ENCODE measurements around the gene TAF7L. TPM values are rescaled to one million over a fixed set of nuclear protein-coding genes. Genes with fewer than 3 reads are reported as not detected.

The TAF7L gene
- total RNA-seq, 1 experiment from 2014 or later, result not detected

DNA sequence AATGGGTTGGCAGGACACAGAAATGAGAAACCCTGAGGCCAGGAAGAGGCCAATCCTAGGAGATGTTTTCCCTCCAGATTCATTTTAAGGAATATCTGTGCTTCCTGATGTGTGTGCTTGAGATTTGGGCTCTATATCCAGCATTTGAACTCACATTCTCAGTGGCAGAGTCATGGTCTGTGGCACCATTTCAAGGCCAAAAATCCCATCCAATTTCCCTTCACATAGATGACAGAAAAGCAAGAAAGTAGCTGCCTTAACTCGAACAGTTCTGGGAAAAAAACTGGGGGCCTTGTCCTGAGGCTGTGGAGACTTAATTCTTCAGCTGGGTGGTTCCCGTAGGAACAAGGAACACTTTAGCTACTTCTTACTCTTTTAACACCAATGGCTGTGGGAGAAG, 27.4 kb downstream of the TAF7L start:
- Histone ChIP-seq H3K27ac (ENCODE audit: low read length) (no peak overlapping the region), H3K27me3 (ENCODE audit: low read length) (no peaks in the 10 kb centered on the region), H4K20me1 (ENCODE audit: low read length) (no peaks in the 10 kb centered on the region), H3K9me3 (ENCODE audit: low read length) (no peaks in the 10 kb centered on the region), H3K9ac (ENCODE audit: low read length) (no peak overlapping the region), H3K4me2 (ENCODE audit: low read length) (no peak overlapping the region), H2AFZ (ENCODE audit: low read length) (no peak overlapping the region), H3K36me3 (ENCODE audit: low read depth, low read length) (no peaks in the 10 kb centered on the region), H3K4me1 (ENCODE audit: insufficient read depth, low read length) (peaks cover 10% of the 10 kb centered on the region; the same call in 1 of the 2 replicates), H3K79me2 (ENCODE audit: low read length) (no peaks in the 10 kb centered on the region), H3K4me3 (ENCODE audit: low read length) (no peak overlapping the region), H3F3A (ENCODE audit: low read length, unreplicated experiment) (no peaks in the 10 kb centered on the region), H3K9me2 (replicated peaks; ENCODE audit: low read length) (no peaks in the 10 kb centered on the region)
- no peak for TF ChIP-seq EZH2phosphoT487 (IDR thresholded peaks at IDR 0.05; ENCODE audit: borderline replicate concordance, low read length)
- TF ChIP-seq, protein P1, sequence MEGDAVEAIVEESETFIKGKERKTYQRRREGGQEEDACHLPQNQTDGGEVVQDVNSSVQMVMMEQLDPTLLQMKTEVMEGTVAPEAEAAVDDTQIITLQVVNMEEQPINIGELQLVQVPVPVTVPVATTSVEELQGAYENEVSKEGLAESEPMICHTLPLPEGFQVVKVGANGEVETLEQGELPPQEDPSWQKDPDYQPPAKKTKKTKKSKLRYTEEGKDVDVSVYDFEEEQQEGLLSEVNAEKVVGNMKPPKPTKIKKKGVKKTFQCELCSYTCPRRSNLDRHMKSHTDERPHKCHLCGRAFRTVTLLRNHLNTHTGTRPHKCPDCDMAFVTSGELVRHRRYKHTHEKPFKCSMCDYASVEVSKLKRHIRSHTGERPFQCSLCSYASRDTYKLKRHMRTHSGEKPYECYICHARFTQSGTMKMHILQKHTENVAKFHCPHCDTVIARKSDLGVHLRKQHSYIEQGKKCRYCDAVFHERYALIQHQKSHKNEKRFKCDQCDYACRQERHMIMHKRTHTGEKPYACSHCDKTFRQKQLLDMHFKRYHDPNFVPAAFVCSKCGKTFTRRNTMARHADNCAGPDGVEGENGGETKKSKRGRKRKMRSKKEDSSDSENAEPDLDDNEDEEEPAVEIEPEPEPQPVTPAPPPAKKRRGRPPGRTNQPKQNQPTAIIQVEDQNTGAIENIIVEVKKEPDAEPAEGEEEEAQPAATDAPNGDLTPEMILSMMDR (conservative IDR thresholded peaks at IDR 0.05; ENCODE audit: low read depth, low read length), result no peak
- TF ChIP-seq EZH2 (IDR thresholded peaks at IDR 0.05; ENCODE audit: low read length, unreplicated experiment), result no peak
- ChIA-PET CTCF (no interaction called here), POLR2A (ENCODE audit: unreplicated experiment) (no interaction called here)
- BruUV-seq (replicated peaks), result no TSS peak
- no peak for ATAC-seq
- DNase-seq, result no peak
- intact Hi-C loops (cut with micrococcal nuclease), result no loop called here

DNA sequence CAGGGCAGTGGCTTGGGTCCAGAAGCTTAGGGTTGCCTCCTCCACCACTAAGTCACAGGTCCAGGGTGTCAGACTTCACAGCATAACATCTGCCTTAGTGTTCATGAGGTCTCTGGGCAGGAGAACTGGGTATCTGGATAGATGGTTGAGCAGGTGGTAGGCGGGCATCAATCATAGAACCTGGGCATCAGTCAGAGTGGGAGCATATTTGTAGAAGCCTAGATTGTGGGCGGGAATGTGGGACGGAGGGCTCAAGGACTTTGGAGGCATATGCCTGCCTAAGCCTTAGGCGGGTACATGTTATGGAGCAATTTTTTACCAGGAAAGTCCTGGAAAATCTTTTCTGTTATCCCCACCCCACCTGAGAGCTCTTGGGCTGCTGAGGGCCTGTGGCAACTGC, 28.5 kb downstream of the TAF7L start:
- H3K79me2 ChIP-seq (ENCODE audit: low read length), result no peaks in the 10 kb centered on the region
- ChIA-PET CTCF (no interaction called here), POLR2A (ENCODE audit: unreplicated experiment) (no interaction called here)
- intact Hi-C loops (cut with micrococcal nuclease), result no loop called here
- no peaks in the 10 kb centered on the region for H3K9me2 ChIP-seq (replicated peaks; ENCODE audit: low read length)
- no peak overlapping the region for H3K27ac ChIP-seq (ENCODE audit: low read length)
- no peak for ATAC-seq
- H3K9me3 ChIP-seq (ENCODE audit: low read length), result no peaks in the 10 kb centered on the region
- no peaks in the 10 kb centered on the region for H3F3A ChIP-seq (ENCODE audit: low read length, unreplicated experiment)
- no peaks in the 10 kb centered on the region for H3K36me3 ChIP-seq (ENCODE audit: low read depth, low read length)
- no peak for DNase-seq
- H3K4me2 ChIP-seq (ENCODE audit: low read length), result no peak overlapping the region
- H2AFZ ChIP-seq (ENCODE audit: low read length), result no peak overlapping the region
- H3K27me3 ChIP-seq (ENCODE audit: low read length), result no peaks in the 10 kb centered on the region
- TF ChIP-seq EZH2 (IDR thresholded peaks at IDR 0.05; ENCODE audit: low read length, unreplicated experiment) (no peak), EZH2phosphoT487 (IDR thresholded peaks at IDR 0.05; ENCODE audit: borderline replicate concordance, low read length) (no peak)
- TF ChIP-seq, protein P1 (conservative IDR thresholded peaks at IDR 0.05; ENCODE audit: low read depth, low read length), result no peak
- H3K9ac ChIP-seq (ENCODE audit: low read length), result no peak overlapping the region
- no peak overlapping the region for H3K4me3 ChIP-seq (ENCODE audit: low read length)
- BruUV-seq (replicated peaks), result no TSS peak
- no peaks in the 10 kb centered on the region for H4K20me1 ChIP-seq (ENCODE audit: low read length)
- H3K4me1 ChIP-seq (ENCODE audit: insufficient read depth, low read length), result peaks cover 10% of the 10 kb centered on the region; the same call in 1 of the 2 replicates

DNA sequence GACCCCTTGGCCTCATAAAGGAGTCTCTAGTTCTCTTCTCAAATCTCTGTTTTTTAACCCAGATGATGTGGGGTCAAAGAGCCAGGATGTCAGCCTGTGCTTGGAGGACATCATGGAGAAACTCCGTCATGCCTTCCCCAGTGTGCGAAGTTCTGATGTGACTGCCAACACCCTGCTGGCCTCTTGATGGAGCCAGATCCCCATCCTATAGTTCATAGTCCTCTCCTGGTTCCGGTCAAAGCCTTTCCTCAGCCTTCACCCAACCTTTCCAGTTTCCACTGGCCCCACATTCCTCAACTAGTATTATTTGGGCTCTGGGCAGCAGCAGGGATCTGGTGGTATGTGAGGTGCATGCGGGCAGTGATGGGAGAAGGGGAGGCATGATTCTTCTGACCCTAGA, 30.7 kb downstream of the TAF7L start:
- Histone ChIP-seq H2AFZ (ENCODE audit: low read length) (no peak overlapping the region), H3K9me3 (ENCODE audit: low read length) (no peaks in the 10 kb centered on the region), H3K36me3 (ENCODE audit: low read depth, low read length) (no peaks in the 10 kb centered on the region), H3K79me2 (ENCODE audit: low read length) (no peaks in the 10 kb centered on the region), H3K27ac (ENCODE audit: low read length) (no peak overlapping the region), H3K4me2 (ENCODE audit: low read length) (no peak overlapping the region), H3K9me2 (replicated peaks; ENCODE audit: low read length) (no peaks in the 10 kb centered on the region), H4K20me1 (ENCODE audit: low read length) (no peaks in the 10 kb centered on the region), H3F3A (ENCODE audit: low read length, unreplicated experiment) (no peaks in the 10 kb centered on the region), H3K9ac (ENCODE audit: low read length) (no peak overlapping the region), H3K27me3 (ENCODE audit: low read length) (no peaks in the 10 kb centered on the region), H3K4me1 (ENCODE audit: insufficient read depth, low read length) (no peaks in the 10 kb centered on the region), H3K4me3 (ENCODE audit: low read length) (no peak overlapping the region)
- ATAC-seq, result peak; percentile 48; the same call in 1 of the 2 replicates
- TF ChIP-seq, protein P1 (conservative IDR thresholded peaks at IDR 0.05; ENCODE audit: low read depth, low read length), result peak; percentile 54
- TF ChIP-seq EZH2phosphoT487 (IDR thresholded peaks at IDR 0.05; ENCODE audit: borderline replicate concordance, low read length), result no peak
- BruUV-seq (replicated peaks), result no TSS peak
- peak; percentile 5 for DNase-seq
- intact Hi-C loops (cut with micrococcal nuclease), result loop anchor here (1.0 kb wide), 1 partner anchor 27 kb away; no protein-coding TSS in a partner anchor
- ChIA-PET POLR2A (ENCODE audit: unreplicated experiment) (no interaction called here), CTCF (no interaction called here)

All from PC-3 (cell line).